ENCODE data around the gene ABCC1.
"Not testable (repeated sequence)": the region's sequence is repeated elsewhere in the genome, so short reads cannot be mapped to it uniquely, and the experiment has no call there.

The ABCC1 gene

DNA sequence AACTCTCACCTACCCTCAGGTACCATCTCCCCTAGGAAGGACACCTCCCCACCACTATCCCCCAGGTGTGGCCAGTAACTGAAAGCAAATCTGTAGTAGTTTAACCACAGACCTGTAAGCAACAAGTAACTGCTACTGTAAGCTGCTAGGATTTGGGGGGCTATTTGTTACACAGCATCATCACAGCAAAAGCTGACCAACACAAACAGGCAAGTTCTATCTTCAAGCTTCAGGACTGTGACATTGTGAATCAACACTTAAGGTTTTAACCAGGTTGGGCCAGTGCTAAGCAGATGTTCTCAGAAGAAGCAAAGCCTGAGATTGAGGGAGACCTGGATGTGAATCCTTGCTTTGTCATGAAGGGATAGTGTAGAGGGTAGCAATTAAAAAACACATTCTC lies 226.9 kb downstream of the ABCC1 start:
- Histone ChIP-seq H3K27ac (ENCODE audit: low read depth, low read length) (no peak overlapping the region), H3K4me1 (ENCODE audit: control insufficient read depth, insufficient read depth, low read length) (no peaks in the 10 kb centered on the region), H3K9ac (ENCODE audit: low read depth, low read length) (no peak overlapping the region), H3K4me3 (ENCODE audit: low read depth, low read length) (no peak overlapping the region), H3K36me3 (ENCODE audit: control insufficient read depth, insufficient read depth, low read length) (no peaks in the 10 kb centered on the region), H3K9me3 (ENCODE audit: control insufficient read depth, insufficient read depth, low read length) (no peaks in the 10 kb centered on the region), H3K27me3 (ENCODE audit: control insufficient read depth, insufficient read depth, low read length) (no peaks in the 10 kb centered on the region)

DNA sequence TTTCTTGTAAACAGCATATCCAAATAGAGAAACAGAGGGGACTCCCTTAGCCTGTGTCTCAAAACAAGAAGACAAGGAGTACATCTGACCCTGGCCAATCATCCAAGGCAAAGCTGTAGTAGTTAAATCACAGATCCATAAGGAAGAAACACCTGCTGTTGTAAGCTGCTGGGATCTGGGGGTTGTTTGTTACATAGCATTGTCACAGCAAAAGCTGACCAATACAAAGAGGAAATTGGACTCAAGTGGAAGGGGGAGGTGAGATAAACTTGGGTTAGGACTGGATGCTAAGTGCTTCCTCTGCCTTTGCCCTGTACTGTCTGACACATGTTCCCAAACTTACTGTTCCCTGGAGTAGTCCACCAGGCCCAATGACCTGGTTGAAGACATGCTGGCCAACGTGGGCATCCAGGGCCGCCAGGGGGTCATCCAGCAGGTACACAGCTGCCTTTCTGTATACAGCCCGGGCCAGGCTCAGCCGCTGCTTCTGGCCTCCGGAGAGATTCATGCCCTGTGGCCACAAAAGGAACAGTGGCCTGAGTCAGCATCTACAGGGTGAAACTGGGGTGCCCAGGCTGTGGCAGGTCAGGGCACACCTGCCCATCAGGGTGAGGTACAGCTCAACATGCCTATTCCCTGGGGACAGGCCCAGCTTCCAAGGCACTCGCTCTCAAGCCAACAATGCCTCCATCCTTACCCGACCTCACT lies 229.2 kb downstream of the ABCC1 start:
- Histone ChIP-seq H3K36me3 (ENCODE audit: control insufficient read depth, insufficient read depth, low read length) (no peaks in the 10 kb centered on the region), H3K9me3 (ENCODE audit: control insufficient read depth, insufficient read depth, low read length) (no peaks in the 10 kb centered on the region), H3K4me3 (ENCODE audit: low read depth, low read length) (no peak overlapping the region), H3K9ac (ENCODE audit: low read depth, low read length) (no peak overlapping the region), H3K27me3 (ENCODE audit: control insufficient read depth, insufficient read depth, low read length) (no peaks in the 10 kb centered on the region), H3K27ac (ENCODE audit: low read depth, low read length) (no peak overlapping the region), H3K4me1 (ENCODE audit: control insufficient read depth, insufficient read depth, low read length) (no peaks in the 10 kb centered on the region)

DNA sequence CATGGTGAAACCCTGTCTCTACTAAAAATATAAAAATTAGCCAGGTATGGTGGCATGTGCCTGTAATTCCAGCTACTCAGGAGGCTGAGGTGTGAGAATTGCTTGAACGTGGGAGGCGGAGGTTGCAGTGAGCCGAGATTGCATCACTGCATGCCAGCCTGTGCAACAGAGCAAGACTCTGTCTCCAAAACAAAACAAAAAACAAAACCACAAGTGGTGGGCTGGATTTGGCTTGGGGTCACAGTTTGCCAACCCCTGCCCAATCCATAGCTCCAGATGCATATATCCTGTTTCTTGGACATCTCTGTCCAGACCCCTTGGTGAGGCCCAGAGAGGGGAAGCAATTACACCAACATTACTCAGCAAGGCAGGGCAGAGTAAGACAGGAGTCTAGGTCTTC lies 232.3 kb downstream of the ABCC1 start:
- not testable (repeated sequence) for H3K4me1 ChIP-seq (ENCODE audit: control insufficient read depth, insufficient read depth, low read length); H3K4me3 ChIP-seq (ENCODE audit: low read depth, low read length); H3K9ac ChIP-seq (ENCODE audit: low read depth, low read length); H3K9me3 ChIP-seq (ENCODE audit: control insufficient read depth, insufficient read depth, low read length); H3K27me3 ChIP-seq (ENCODE audit: control insufficient read depth, insufficient read depth, low read length); H3K27ac ChIP-seq (ENCODE audit: low read depth, low read length); H3K36me3 ChIP-seq (ENCODE audit: control insufficient read depth, insufficient read depth, low read length)

DNA sequence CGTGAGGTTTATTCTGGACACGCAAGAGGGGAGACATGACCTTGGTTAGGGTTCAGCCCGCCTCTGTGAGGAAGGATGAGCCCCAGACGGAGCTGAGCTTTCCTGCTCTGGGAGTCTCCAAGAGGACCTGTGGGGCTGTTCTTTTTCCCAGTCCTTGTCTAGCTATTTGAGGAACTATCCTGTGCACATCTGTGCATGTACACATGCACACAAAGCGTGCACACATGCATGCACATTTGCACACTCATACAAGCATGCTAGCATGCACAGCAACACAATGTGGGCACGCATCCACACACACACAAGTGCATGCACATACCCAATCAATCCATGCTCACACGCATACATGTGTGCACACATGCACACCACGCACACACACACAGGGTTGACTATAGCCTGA lies 233.5 kb downstream of the ABCC1 start:
- Histone ChIP-seq H3K27me3 (ENCODE audit: control insufficient read depth, insufficient read depth, low read length) (no peaks in the 10 kb centered on the region), H3K4me3 (ENCODE audit: low read depth, low read length) (no peak overlapping the region), H3K9me3 (ENCODE audit: control insufficient read depth, insufficient read depth, low read length) (no peaks in the 10 kb centered on the region), H3K4me1 (ENCODE audit: control insufficient read depth, insufficient read depth, low read length) (no peaks in the 10 kb centered on the region), H3K36me3 (ENCODE audit: control insufficient read depth, insufficient read depth, low read length) (no peaks in the 10 kb centered on the region), H3K27ac (ENCODE audit: low read depth, low read length) (no peak overlapping the region), H3K9ac (ENCODE audit: low read depth, low read length) (no peak overlapping the region)

DNA sequence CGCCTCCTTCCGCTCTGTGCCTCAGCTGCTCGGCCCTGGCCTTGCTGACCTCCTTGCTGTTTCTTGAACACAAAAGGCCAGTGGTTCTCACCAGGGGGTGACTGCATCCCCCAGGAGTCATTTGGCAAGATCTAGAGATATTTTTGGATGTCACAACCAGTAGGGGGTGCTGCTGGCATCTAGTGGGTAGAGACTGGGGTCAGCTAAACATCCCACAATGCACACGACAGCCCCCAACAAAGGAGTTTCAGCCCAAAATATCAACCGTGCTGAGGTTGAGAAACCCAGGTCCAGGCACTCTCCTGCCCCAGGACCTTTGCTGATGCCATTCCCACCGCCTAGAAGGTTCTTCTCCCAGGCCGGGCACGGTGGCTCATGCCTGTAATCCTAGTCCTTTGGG lies 234.1 kb downstream of the ABCC1 start:
- no peak overlapping the region for H3K27ac ChIP-seq (ENCODE audit: low read depth, low read length)
- H3K4me1 ChIP-seq (ENCODE audit: control insufficient read depth, insufficient read depth, low read length) = no peaks in the 10 kb centered on the region
- H3K9me3 ChIP-seq (ENCODE audit: control insufficient read depth, insufficient read depth, low read length) = no peaks in the 10 kb centered on the region
- no peak overlapping the region for H3K9ac ChIP-seq (ENCODE audit: low read depth, low read length)
- H3K36me3 ChIP-seq (ENCODE audit: control insufficient read depth, insufficient read depth, low read length) = no peaks in the 10 kb centered on the region
- H3K27me3 ChIP-seq (ENCODE audit: control insufficient read depth, insufficient read depth, low read length) = no peaks in the 10 kb centered on the region
- no peak overlapping the region for H3K4me3 ChIP-seq (ENCODE audit: low read depth, low read length)

DNA sequence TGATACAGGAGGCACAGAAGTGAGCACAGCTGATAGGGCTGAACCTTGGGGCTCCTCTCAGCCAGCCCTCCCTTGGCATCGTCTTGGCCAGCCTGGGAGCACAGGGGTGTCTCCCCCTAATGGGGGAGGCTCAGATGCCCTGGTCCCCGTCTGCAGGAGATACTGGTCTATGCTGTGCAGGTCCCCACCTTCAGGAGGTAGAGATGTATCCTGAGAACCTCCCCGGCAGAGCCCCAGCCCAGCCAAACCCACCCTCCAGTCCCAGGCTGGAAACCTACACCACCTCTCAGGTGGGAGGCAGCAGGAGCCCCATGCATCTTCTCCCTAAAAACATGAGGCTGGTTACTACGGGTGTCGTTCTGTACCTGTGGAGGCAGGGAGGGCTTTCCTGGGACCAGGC lies 235.2 kb downstream of the ABCC1 start:
- no peak overlapping the region for H3K9ac ChIP-seq (ENCODE audit: low read depth, low read length)
- H3K36me3 ChIP-seq (ENCODE audit: control insufficient read depth, insufficient read depth, low read length) = no peaks in the 10 kb centered on the region
- no peaks in the 10 kb centered on the region for H3K4me1 ChIP-seq (ENCODE audit: control insufficient read depth, insufficient read depth, low read length)
- no peak overlapping the region for H3K4me3 ChIP-seq (ENCODE audit: low read depth, low read length)
- no peak overlapping the region for H3K27ac ChIP-seq (ENCODE audit: low read depth, low read length)
- no peaks in the 10 kb centered on the region for H3K27me3 ChIP-seq (ENCODE audit: control insufficient read depth, insufficient read depth, low read length)
- H3K9me3 ChIP-seq (ENCODE audit: control insufficient read depth, insufficient read depth, low read length) = no peaks in the 10 kb centered on the region

DNA sequence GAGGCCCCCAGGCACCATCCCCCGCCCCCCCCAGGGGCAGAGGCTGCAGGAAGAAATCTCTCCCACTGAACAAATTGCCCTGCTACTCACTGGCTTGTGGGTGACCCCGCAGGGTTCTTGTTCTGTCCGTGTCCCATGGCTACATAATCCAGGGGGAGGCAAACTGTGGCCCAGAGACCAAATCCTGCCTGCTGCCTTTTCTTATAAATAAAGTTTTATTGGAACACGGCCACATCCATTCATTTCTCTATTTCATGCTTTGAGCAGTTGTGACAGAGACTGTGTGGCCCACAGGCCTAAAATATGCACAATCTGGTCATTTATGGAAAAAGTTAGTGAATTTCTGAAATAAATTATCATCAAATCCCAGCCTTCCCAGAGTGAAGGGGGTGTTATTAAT lies 235.7 kb downstream of the ABCC1 start:
- Histone ChIP-seq H3K4me1 (ENCODE audit: control insufficient read depth, insufficient read depth, low read length) (no peaks in the 10 kb centered on the region), H3K9me3 (ENCODE audit: control insufficient read depth, insufficient read depth, low read length) (no peaks in the 10 kb centered on the region), H3K36me3 (ENCODE audit: control insufficient read depth, insufficient read depth, low read length) (no peaks in the 10 kb centered on the region), H3K27me3 (ENCODE audit: control insufficient read depth, insufficient read depth, low read length) (no peaks in the 10 kb centered on the region), H3K4me3 (ENCODE audit: low read depth, low read length) (no peak overlapping the region), H3K9ac (ENCODE audit: low read depth, low read length) (no peak overlapping the region), H3K27ac (ENCODE audit: low read depth, low read length) (no peak overlapping the region)

DNA sequence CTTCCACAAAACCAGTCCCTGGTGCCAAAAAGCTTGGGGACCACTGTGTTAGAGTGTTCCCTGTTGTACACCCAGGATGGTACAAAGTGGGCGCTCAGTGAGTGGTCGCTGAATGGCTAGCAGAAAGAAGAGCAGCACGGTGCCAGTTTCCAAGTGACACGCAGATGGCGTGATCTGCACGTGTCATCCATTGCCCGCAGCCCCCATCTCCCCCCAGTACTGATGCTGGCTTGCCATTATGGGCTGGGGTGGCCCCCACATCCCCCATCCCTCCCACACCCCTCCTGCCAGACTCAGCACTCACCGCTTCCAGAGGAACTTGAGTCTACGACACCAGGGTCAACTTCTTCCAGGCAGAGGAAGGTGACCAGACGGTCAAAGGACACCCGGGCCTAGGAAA lies 237.4 kb downstream of the ABCC1 start:
- no peaks in the 10 kb centered on the region for H3K27me3 ChIP-seq (ENCODE audit: control insufficient read depth, insufficient read depth, low read length)
- no peak overlapping the region for H3K4me3 ChIP-seq (ENCODE audit: low read depth, low read length)
- no peaks in the 10 kb centered on the region for H3K4me1 ChIP-seq (ENCODE audit: control insufficient read depth, insufficient read depth, low read length)
- no peak overlapping the region for H3K27ac ChIP-seq (ENCODE audit: low read depth, low read length)
- H3K36me3 ChIP-seq (ENCODE audit: control insufficient read depth, insufficient read depth, low read length) = no peaks in the 10 kb centered on the region
- no peaks in the 10 kb centered on the region for H3K9me3 ChIP-seq (ENCODE audit: control insufficient read depth, insufficient read depth, low read length)
- no peak overlapping the region for H3K9ac ChIP-seq (ENCODE audit: low read depth, low read length)

DNA sequence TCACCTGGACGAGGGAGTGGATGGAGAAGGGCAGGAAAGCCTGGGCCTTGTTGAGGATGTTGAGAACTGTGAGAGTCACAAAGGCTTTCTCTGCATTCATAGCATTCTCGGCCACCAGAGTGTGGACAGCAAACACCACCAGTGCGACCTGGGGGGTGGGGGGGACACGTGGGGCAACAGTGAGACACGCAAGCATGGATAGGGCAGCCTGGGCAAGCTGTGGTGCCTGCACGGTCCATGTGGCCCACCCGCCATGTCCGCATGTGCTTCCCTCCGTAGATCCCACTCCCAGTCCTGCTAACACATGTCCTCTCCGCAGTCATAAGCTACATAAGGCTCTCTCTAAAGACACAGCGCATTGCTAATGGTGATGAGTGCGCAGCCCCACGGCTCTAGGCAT lies 239.4 kb downstream of the ABCC1 start:
- Histone ChIP-seq H3K4me3 (ENCODE audit: low read depth, low read length) (no peak overlapping the region), H3K27me3 (ENCODE audit: control insufficient read depth, insufficient read depth, low read length) (no peaks in the 10 kb centered on the region), H3K27ac (ENCODE audit: low read depth, low read length) (no peak overlapping the region)

DNA sequence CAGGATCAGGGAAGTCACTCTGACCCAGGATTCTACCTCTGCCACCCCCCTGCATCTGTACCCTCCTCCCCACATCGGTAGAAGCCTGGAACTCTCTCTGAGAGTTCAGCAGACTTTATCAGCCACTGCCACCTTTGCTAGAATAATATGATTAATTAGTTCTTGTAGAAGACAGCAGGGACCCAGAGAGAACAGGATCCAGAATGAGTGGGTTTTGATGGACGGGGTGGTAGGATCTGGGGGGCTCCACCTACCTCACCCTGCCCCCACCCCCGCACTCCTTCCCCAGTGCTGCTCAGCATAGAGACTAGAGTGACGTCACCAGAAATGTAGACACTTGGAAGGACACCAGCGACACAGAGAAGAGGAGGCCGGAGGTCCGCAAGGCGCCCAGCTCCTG lies 240.4 kb downstream of the ABCC1 start:
- no peak overlapping the region for H3K4me3 ChIP-seq (ENCODE audit: low read depth, low read length)
- no peaks in the 10 kb centered on the region for H3K4me1 ChIP-seq (ENCODE audit: control insufficient read depth, insufficient read depth, low read length)
- H3K27me3 ChIP-seq (ENCODE audit: control insufficient read depth, insufficient read depth, low read length) = no peaks in the 10 kb centered on the region
- H3K9me3 ChIP-seq (ENCODE audit: control insufficient read depth, insufficient read depth, low read length) = no peaks in the 10 kb centered on the region
- no peak overlapping the region for H3K27ac ChIP-seq (ENCODE audit: low read depth, low read length)
- H3K36me3 ChIP-seq (ENCODE audit: control insufficient read depth, insufficient read depth, low read length) = no peaks in the 10 kb centered on the region
- H3K9ac ChIP-seq (ENCODE audit: low read depth, low read length) = no peak overlapping the region

More for the DNA sequence above, 239.4 kb downstream of the ABCC1 start:
- Histone ChIP-seq H3K9me3 (ENCODE audit: control insufficient read depth, insufficient read depth, low read length) (no peaks in the 10 kb centered on the region), H3K4me1 (ENCODE audit: control insufficient read depth, insufficient read depth, low read length) (no peaks in the 10 kb centered on the region), H3K9ac (ENCODE audit: low read depth, low read length) (no peak overlapping the region), H3K36me3 (ENCODE audit: control insufficient read depth, insufficient read depth, low read length) (no peaks in the 10 kb centered on the region)

DNA sequence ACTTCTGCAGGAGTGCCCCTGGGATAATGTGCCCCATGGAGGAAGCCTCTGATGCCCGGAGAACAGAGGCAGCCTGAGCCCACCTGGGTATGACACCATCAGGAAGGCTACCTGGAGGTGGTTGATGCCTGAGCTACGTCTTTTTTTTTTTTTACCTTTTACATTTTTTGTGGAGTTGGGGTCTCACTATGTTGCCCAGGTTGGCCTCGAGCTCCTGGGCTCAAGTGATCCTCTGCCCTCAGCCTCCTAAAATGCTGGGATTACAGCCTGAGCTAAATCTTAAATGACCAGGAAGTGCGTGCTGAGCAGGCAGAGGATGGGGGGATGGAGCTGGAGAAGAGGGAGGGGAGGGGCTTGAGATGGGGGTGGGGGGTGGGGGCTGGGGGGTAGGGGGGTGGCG lies 241.1 kb downstream of the ABCC1 start:
- Histone ChIP-seq H3K27me3 (ENCODE audit: control insufficient read depth, insufficient read depth, low read length) (no peaks in the 10 kb centered on the region), H3K9ac (ENCODE audit: low read depth, low read length) (no peak overlapping the region), H3K27ac (ENCODE audit: low read depth, low read length) (no peak overlapping the region), H3K36me3 (ENCODE audit: control insufficient read depth, insufficient read depth, low read length) (no peaks in the 10 kb centered on the region), H3K4me1 (ENCODE audit: control insufficient read depth, insufficient read depth, low read length) (no peaks in the 10 kb centered on the region), H3K9me3 (ENCODE audit: control insufficient read depth, insufficient read depth, low read length) (no peaks in the 10 kb centered on the region), H3K4me3 (ENCODE audit: low read depth, low read length) (no peak overlapping the region)

DNA sequence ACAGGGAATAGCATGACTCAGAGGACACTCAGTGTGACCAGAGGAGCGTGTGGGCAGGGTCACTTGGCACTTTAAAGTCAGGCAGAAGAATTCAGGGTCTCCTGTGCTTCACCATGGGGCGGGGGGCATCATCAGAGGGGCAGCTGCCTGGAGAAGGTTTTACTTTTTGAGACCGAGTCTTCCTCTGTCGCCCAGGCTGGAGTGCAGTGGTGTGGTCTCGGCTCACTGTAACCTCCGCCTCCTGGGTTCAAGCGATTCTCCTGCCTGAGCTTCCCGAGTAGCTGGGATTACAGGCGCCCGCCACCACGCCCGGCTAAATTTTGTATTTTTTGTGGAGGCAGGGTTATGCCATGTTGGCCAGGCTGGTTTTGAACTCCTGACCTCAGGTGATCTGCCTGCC lies 241.6 kb downstream of the ABCC1 start:
- H3K27ac ChIP-seq (ENCODE audit: low read depth, low read length); H3K4me3 ChIP-seq (ENCODE audit: low read depth, low read length); H3K27me3 ChIP-seq (ENCODE audit: control insufficient read depth, insufficient read depth, low read length); H3K4me1 ChIP-seq (ENCODE audit: control insufficient read depth, insufficient read depth, low read length); H3K9ac ChIP-seq (ENCODE audit: low read depth, low read length); H3K36me3 ChIP-seq (ENCODE audit: control insufficient read depth, insufficient read depth, low read length); H3K9me3 ChIP-seq (ENCODE audit: control insufficient read depth, insufficient read depth, low read length): not testable (repeated sequence)

Measured in HUES48 (cell line).